Hepatocyte (in vitro differentiated cells): Measurements from ENCODE around the gene DSG1. TPM values are rescaled to one million over a fixed set of nuclear protein-coding genes. Genes with fewer than 3 reads are reported as not detected.

Source experiments
- DNase-seq: peaks from one replicate; pipeline ENCODE4 v3.0.0-alpha.2; 2016; ENCODE audit warnings: low spot score
- H2AFZ ChIP-seq: fragments of 200-600 bp; sonication (generic); 2 replicates; pipeline ENCODE4 v1.6.0; 2016; ENCODE audit warnings: antibody characterized with exemption, mild to moderate bottlenecking
- H3K27ac ChIP-seq: fragments of 200-600 bp; sonication (generic); 2 replicates; pipeline ENCODE4 v1.5.1; 2016; ENCODE audit warnings: mild to moderate bottlenecking
- H3K27me3 ChIP-seq: fragments of 200-600 bp; sonication (generic); 2 replicates; pipeline ENCODE4 v1.6.1; 2016
- H3K36me3 ChIP-seq: fragments of 200-600 bp; sonication (generic); replicated peaks from 2 replicates; pipeline ENCODE4 v1.5.1; 2016; ENCODE audit warnings: low read depth; ENCODE audit not compliant: insufficient read depth
- H3K4me1 ChIP-seq: fragments of 200-600 bp; sonication (generic); 2 replicates; pipeline ENCODE4 v1.5.1; 2016; ENCODE audit warnings: mild to moderate bottlenecking, moderate library complexity; ENCODE audit not compliant: insufficient read depth
- H3K4me2 ChIP-seq: fragments of 200-600 bp; sonication (generic); 2 replicates; pipeline ENCODE4 v1.6.0; 2016
- H3K4me3 ChIP-seq: fragments of 200-600 bp; sonication (generic); 2 replicates; pipeline ENCODE4 v1.5.1; 2016; ENCODE audit warnings: mild to moderate bottlenecking
- H3K79me2 ChIP-seq: fragments of 200-600 bp; sonication (generic); 2 replicates; pipeline ENCODE4 v1.6.0; 2017; ENCODE audit warnings: mild to moderate bottlenecking
- H3K9me2 ChIP-seq: fragments of 200-600 bp; sonication (generic); replicated peaks from 2 replicates; pipeline ENCODE4 v1.6.0; 2017; ENCODE audit warnings: mild to moderate bottlenecking; ENCODE audit not compliant: insufficient read depth
- H3K9me3 ChIP-seq: fragments of 200-600 bp; sonication (generic); 2 replicates; pipeline ENCODE4 v1.5.1; 2016; ENCODE audit warnings: low read depth, mild to moderate bottlenecking
- H4K20me1 ChIP-seq: fragments of 200-600 bp; sonication (generic); 2 replicates; pipeline ENCODE4 v1.6.0; 2016; ENCODE audit warnings: mild to moderate bottlenecking; ENCODE audit not compliant: insufficient read depth, poor library complexity, severe bottlenecking
- EZH2 ChIP-seq: fragments of 200-600 bp; sonication (generic); IDR thresholded peaks from 2 replicates; pipeline ENCODE4 v1.6.1; 2016; ENCODE audit warnings: antibody characterized with exemption, mild to moderate bottlenecking, borderline replicate concordance
- EZH2phosphoT487 ChIP-seq: fragments of 200-600 bp; sonication (generic); IDR thresholded peaks from one replicate; pipeline ENCODE4 v1.6.1; 2018; ENCODE audit warnings: antibody characterized with exemption, mild to moderate bottlenecking, low read depth, moderate library complexity; ENCODE audit not compliant: unreplicated experiment, severe bottlenecking
- WGBS: methylation state at CpG from one replicate; pipeline ENCODE4 v1.1.6; 2016; ENCODE audit warnings: low lambda C conversion rate; ENCODE audit errors: missing lambda C conversion rate; 5-methylcytosine and 5-hydroxymethylcytosine counted together
- polyA plus RNA-seq: library from polyadenylated mRNA; unstranded; fragments of >200 nt; fragmentation: Nextera tagmentation; extraction: Ambion mirVana; gene quantifications from 2 replicates; pipeline ENCODE4 v1.2.1, GENCODE V29; 2016
- total RNA-seq: library from RNA; depleted of rRNA; stranded (reverse); fragments of >200 nt; gene quantifications from 2 replicates; pipeline ENCODE4 v1.2.3, GENCODE V29; 2014
- TF ChIP-seq, protein P1 (sequence below): fragments of 200-600 bp; sonication (generic); IDR thresholded peaks from 2 replicates; pipeline ENCODE4 v1.5.1; 2016; ENCODE audit warnings: antibody characterized with exemption, mild to moderate bottlenecking; ENCODE audit not compliant: poor library complexity

Gene DSG1
- total and polyA plus RNA-seq, 2 experiments from 2014 or later = 0.65 to 0.70 TPM

DNA sequence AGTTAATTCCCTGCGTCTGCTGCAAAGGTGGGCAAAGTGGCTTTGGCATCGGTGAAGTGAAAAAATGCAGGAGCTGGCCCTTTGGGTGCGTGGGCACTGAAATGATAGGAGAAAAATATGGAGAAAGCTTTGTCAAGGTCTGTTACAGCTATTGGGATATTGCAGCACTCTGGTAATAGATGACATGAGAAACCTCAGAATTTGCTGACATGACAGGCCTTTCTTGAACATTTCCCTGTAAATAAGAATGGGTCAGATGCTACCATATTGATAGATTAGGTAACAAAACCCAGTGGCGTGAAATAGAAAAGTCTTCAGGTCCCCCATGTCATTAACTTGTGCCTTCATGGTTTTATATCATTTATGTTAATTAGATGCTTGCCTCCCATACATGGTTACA, 46.2 kb downstream of the DSG1 start:
- TF ChIP-seq EZH2phosphoT487 (no peak), EZH2 (no peak)
- TF ChIP-seq, protein P1, sequence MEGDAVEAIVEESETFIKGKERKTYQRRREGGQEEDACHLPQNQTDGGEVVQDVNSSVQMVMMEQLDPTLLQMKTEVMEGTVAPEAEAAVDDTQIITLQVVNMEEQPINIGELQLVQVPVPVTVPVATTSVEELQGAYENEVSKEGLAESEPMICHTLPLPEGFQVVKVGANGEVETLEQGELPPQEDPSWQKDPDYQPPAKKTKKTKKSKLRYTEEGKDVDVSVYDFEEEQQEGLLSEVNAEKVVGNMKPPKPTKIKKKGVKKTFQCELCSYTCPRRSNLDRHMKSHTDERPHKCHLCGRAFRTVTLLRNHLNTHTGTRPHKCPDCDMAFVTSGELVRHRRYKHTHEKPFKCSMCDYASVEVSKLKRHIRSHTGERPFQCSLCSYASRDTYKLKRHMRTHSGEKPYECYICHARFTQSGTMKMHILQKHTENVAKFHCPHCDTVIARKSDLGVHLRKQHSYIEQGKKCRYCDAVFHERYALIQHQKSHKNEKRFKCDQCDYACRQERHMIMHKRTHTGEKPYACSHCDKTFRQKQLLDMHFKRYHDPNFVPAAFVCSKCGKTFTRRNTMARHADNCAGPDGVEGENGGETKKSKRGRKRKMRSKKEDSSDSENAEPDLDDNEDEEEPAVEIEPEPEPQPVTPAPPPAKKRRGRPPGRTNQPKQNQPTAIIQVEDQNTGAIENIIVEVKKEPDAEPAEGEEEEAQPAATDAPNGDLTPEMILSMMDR = no peak
- no peaks in the 10 kb centered on the region for H3K36me3 ChIP-seq
- WGBS = 97% methylated on average over 4 of the region's 4 CpGs
- no peaks in the 10 kb centered on the region for H3K79me2 ChIP-seq
- no peak overlapping the region for H3K27ac ChIP-seq
- no peaks in the 10 kb centered on the region for H3K9me2 ChIP-seq
- H3K4me3 ChIP-seq = no peak overlapping the region
- DNase-seq = no peak
- no peaks in the 10 kb centered on the region for H4K20me1 ChIP-seq
- no peak overlapping the region for H2AFZ ChIP-seq
- no peaks in the 10 kb centered on the region for H3K27me3 ChIP-seq
- no peak overlapping the region for H3K4me2 ChIP-seq
- H3K9me3 ChIP-seq = peaks cover 6% of the 10 kb centered on the region
- no peaks in the 10 kb centered on the region for H3K4me1 ChIP-seq

GRCh38 chr18:31369478-31369877, 51.5 kb downstream of the DSG1 start:
- no peak for DNase-seq
- Histone ChIP-seq H3K9me2 (no peaks in the 10 kb centered on the region), H4K20me1 (no peaks in the 10 kb centered on the region), H3K9me3 (no peaks in the 10 kb centered on the region), H3K27ac (no peak overlapping the region), H2AFZ (no peak overlapping the region), H3K4me3 (no peak overlapping the region), H3K27me3 (no peaks in the 10 kb centered on the region), H3K79me2 (no peaks in the 10 kb centered on the region), H3K4me2 (no peak overlapping the region), H3K36me3 (no peaks in the 10 kb centered on the region), H3K4me1 (no peaks in the 10 kb centered on the region)
- no peak for TF ChIP-seq EZH2
- TF ChIP-seq EZH2phosphoT487 = no peak
- TF ChIP-seq, protein P1 = no peak

DNA sequence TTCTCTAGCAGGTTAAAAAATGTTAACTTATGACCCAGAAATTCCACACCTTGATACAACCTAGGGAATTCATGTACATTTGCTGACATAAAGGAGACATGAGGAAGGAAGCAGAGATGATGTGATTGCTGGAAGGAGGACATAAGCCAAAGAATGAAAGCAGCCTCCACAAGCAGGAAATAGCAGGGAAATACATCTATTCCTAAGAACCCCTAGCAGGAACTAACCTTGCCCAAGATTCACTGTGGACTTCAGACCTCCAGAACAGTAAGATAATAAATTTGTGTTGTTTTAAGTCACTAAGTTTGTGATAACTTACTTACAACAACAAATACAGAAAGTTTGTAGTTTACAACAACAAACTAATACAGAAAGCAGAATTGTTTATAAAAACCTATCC, 54.0 kb downstream of the DSG1 start:
- TF ChIP-seq, protein P1 = no peak
- TF ChIP-seq EZH2 (no peak), EZH2phosphoT487 (no peak)
- no peak overlapping the region for H3K4me2 ChIP-seq
- H2AFZ ChIP-seq = no peak overlapping the region
- no peaks in the 10 kb centered on the region for H3K9me3 ChIP-seq
- H3K4me1 ChIP-seq = no peaks in the 10 kb centered on the region
- no peaks in the 10 kb centered on the region for H3K36me3 ChIP-seq
- no peak overlapping the region for H3K4me3 ChIP-seq
- no peaks in the 10 kb centered on the region for H3K79me2 ChIP-seq
- DNase-seq = peak; percentile 8
- no peaks in the 10 kb centered on the region for H3K27me3 ChIP-seq
- H4K20me1 ChIP-seq = no peaks in the 10 kb centered on the region
- no peaks in the 10 kb centered on the region for H3K9me2 ChIP-seq
- peak overlapping the region; percentile 30 for H3K27ac ChIP-seq

GRCh38 chr18:31373641-31374040, 55.7 kb downstream of the DSG1 start:
- peak; percentile 10 for DNase-seq
- H2AFZ ChIP-seq = no peak overlapping the region
- TF ChIP-seq EZH2phosphoT487 = no peak
- no peak for TF ChIP-seq EZH2
- TF ChIP-seq, protein P1 = no peak
- no peaks in the 10 kb centered on the region for H3K27me3 ChIP-seq
- H3K4me1 ChIP-seq = no peaks in the 10 kb centered on the region
- H3K36me3 ChIP-seq = no peaks in the 10 kb centered on the region
- no peak overlapping the region for H3K4me3 ChIP-seq
- no peaks in the 10 kb centered on the region for H3K79me2 ChIP-seq
- no peaks in the 10 kb centered on the region for H3K9me2 ChIP-seq
- 72% methylated on average over 4 of the region's 4 CpGs for WGBS
- no peak overlapping the region for H3K27ac ChIP-seq
- no peaks in the 10 kb centered on the region for H4K20me1 ChIP-seq
- no peak overlapping the region for H3K4me2 ChIP-seq
- H3K9me3 ChIP-seq = no peaks in the 10 kb centered on the region
